ENCODE measurements around the gene CILP.
A peak's percentile ranks its signal among the peaks of the same experiment; 100 is the strongest.

CILP gene

GRCh38 chr15:65223996-65224395 lies 12.7 kb upstream of the CILP start:
- DNase-seq: no peak

- no peak for DNase-seq
Measured at GRCh38 chr15:65222891-65223290, 11.6 kb upstream of the CILP start.

- DNase-seq: no peak
Measured at GRCh38 chr15:65221697-65222096, 10.4 kb upstream of the CILP start.

DNA sequence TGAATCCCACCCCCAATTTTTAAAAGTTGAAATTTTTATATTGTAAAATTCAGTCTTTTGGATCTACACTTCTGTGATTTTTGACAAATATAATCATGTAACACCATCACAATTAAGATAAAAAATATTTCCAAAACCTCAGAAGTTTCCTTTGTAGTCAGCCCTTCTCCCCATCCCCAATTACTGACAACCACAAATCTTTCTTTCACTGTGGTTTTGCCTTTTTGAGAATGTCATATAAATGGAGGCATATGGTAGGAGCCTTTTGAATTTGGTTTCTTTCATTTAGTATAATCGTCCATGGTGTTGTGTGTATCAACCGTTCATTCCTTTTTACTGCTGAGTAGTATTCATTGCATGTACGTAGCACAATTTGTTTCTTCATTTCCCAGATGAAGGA lies 7.9 kb upstream of the CILP start:
- no peak for DNase-seq

- DNase-seq: no peak
Measured at GRCh38 chr15:65217526-65218482, 6.5 kb upstream of the CILP start.

DNA sequence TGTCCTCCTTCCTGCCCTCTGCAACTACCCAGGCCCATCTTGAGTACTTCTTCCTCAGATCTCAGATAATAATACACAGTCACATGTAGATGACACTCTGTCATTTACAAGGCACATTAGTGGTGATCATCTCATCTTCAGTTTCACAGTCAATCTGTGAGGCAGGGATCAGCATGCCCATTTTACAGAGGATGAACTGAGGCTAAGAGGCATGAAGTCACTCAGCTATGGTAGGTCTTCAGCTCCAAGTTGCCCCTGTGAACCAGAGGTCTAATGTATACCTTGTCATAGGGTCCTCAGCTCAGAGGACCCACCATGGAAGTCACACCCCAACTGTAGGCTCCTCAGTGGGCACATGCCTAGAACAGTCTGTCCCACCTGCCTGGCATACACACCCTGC lies 4.2 kb upstream of the CILP start:
- no peak for DNase-seq

DNA sequence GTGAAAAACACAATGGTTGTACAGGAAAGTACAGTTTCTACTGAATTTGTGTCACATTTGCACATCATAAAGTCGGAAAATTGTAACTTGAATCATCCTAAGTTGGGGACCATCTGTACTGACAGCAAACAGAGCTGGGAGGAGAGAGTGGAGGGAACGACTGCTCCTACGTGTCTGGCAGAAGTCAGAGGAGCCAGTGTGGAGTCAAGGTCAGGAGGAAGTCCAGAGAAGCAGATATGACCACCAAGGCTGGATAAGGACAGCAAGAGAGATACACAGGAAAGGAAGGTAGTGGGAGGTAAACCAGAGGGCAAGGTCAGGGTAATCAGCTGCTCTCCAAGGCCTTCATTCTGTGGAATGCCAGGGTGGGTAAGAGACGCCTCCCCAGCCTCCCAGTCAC lies 2.7 kb upstream of the CILP start:
- no peak for DNase-seq

DNA sequence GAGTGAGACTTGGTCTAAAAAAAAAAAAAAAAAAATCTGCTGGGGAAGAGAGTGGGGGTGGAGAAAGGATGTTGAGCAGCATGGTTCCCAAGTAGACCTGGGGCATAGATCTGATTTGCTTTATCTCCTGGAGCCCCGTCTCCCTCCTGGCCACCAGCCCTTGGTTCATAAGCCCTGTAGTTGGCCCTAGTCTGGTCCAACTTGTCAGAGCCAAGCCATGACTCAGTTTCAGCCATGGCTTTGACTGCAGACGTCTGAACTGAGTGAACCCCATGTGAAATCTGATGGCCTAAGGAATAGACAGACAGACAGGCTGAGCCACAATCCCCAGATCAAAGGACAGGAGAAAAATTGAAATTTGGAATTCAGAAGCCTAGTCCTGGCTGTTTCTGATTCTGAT lies 2.0 kb upstream of the CILP start:
- DNase-seq: no peak

DNA sequence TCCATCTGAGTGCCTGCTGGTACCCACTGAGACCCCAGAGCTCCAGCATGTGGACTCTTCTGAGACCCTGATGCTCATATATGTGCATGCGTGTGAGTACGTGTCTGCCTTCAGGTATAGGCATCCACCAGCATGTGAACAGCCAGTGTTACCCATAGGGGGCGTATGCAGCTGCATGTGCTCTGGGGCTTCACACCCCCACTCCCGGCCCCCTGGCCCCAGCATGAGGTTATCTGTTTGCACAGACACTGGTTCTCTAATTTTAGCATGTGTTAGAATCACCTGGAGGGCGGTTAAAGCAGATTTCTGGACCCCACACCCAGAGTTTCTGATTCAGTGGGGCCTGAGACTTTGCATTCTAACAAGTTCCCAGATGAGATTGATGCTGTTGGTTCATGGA lies 824 bp upstream of the CILP start:
- DNase-seq: peak in 1 of 4 experiments; percentile 8

DNA sequence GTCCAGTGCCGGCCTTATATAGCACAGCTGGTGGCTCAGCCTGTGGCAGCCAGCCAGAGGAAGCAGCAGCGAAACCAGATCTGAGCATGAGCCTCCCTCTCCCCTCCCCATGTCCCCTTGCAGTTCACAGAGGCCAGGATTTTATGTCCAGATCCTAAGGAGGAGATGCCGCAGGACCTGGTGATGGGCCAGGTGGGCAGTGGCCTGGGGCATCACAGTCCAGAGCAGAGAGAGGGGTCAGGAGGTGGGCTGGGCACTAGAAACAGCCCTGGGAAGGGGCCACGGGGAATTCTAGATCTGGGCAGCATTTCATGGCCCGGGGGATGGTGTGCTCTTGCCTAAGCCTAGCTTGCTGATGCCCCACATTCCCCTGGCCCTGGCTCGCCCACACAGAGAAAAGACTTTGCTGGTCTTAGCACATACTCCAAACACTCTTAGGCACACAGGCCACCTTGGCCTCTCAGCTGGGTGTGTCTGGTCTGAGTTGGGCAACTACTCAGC lies 259 bp upstream of the CILP start:
- DNase-seq: no peak

DNA sequence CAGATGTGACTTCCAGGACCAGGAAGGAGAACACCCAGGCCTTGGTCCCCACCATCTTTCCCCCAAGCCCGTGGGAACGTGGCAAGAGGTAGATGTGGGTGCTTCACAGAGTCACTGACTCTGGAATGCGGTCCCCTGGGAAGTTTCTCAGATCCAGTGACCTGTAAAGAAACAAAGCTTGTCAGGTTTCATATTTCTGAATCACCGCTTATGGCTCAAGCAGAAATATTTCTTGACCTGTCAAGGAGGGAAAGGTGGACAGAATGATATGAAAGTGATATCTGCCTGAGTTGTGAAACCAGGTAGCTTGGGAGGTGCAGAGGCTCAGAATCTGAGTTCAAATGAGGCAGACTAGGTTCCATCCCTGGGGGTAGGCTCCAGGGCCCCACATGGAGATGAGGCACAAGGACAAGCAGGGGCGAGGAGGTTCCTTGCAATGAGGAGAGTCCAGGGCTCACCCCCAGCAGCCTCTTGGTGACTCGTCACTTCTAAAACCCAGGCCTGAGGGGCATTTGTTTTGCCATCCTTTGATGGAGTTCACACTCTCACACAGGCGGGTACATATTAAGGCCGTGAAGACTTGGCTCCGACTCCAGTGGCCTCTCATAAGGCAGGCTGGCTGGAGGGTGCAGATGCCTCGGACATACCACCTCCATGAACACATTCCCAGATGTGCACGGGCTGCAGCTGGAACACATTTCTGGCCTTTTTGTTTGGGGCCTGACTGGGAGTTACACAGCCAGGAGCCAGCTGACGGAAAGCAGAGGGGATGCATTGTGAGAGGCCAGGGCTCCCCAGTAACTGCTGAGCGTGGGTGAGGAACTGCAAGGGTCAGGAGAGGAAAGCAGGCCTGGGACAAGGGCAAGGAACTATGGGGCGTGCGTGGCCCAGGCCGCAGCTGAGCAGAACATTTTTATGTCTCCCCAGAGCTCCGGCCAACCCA lies 1.3 kb downstream of the CILP start:
- no peak for DNase-seq

DNA sequence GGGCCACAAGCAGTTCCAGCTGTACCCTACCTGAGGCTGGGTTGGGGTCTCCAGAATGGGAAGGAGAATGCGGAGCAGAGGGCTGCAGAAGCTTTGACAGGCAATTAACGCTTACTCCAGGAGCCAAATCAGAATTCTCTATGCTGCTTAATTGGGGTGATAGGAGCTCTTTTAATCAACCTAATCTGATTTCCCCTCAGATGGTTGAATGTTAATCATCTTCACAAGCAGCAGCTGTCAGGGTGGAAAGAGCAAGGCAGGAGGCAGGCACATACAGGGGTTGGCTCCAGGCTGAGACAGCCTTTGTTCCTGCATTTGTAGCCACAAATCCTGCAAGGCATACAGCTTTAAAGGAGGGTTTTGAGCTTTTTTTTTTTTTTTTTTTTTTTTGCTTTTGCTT lies 2.6 kb downstream of the CILP start:
- no peak for DNase-seq

DNA sequence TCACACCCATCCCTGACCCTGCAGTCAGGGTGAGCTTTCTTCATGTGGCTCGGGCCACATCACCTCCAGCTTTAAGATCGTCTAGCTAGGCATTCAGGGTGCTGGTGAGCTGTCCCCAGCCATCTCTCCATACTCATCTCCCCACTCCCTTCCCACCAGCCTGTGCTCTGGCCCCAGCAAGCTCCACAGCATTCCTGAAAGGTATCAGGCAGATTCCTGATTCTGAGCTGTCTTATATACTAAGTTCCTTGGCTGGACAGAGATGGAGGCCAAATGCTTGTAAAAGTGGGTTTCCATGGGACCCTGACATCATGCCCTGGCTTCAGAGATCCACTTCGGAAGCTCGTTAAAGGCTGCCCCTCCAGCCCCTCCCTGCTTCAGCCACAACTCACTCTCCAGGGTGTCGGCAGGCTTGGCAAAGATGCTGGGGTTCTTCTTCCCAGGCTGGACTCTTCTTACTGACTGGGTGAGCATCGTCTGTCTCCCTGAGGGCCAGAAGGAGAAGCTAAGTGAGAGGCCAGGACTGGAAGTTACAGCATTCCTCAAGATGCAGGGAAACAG lies 3.9 kb downstream of the CILP start:
- DNase-seq: no peak

- no peak for DNase-seq
Measured at GRCh38 chr15:65206750-65207149, 4.5 kb downstream of the CILP start.

DNA sequence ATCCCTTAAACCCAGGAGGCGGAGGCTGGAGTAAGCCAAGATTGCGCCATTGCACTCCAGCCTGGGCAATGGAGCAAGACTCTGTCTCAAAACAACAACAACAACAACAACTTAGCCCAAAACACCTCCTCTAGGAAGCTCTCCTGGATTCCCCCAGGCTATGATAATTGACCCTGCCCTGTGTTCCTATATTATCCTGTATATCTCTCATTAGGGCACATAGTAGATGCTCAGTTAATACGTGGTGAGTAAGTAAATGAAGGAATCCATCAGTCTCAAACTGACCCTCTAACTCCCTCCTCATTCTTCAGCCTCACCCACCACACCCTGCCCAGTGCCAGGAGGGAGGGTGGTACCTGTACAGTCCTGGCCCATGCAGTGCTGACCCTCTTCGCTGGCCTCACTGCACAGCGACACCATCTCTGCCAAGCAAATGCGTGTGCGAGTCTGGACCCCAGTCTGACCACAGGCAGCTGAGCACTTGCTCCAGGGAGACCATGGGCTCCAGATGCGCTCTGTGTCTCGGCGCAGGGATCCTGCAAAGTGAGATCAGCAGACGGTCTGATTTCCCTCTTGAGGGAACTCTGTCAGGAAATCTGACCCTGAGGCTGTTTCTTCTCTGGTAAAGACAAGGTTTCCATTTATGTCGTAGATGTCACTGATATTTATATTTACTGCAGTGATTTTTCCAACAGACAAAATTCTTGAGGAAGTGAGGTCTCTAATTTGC lies 6.2 kb downstream of the CILP start:
- no peak for DNase-seq

DNA sequence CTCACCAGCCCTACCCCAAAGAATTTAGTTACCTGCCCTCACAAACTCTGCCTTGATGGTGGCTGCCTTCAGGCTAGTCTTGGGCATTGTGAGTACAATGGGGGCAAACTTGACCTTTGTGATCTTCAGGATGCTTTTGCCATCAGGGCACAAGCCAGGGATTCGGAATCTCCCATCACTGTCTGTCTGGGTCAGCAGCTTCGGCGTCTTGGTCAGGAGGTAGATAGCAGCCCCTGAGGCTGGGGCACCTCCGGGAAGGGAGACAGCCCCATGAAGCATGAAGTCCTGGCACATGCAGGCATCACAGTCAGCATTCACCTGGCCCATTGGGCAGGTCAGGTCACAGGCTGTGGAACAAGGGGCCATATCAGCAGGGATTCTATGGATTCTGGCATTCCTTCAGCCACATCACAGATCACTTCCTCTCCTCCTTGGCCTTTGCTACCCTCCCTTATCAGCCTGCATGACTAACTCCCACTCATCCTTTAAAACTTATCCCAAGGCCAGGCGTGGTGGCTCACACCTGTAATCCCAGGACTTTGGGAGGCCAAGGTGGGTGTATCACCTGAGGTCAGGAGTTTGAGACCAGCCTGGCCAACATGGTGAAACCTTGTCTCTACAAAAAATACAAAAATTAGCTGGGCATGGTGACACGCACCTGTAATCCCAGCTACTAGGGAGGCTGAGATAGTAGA lies 6.9 kb downstream of the CILP start:
- DNase-seq: no peak

DNA sequence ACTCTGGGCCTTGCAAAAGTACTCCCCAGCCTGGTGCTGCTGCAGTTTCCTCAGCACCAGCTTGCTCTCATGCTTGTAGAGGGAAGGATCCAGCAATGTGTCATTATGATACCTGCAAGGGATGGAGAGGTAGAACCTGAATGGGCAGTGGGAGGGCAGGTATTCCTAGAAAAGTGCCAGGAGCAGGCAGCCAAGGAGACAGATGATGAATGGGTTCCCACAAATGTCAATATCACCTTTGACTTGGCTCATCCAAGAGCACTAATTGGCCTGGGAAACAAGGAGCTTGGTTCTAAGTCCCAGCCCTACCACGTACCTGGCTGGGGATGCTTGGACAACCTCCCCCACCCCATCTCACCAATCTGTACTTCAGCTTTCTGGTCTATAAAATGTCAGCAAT lies 9.4 kb downstream of the CILP start:
- DNase-seq: no peak

GRCh38 chr15:65198571-65198970 lies 12.7 kb downstream of the CILP start:
- DNase-seq: no peak

DNA sequence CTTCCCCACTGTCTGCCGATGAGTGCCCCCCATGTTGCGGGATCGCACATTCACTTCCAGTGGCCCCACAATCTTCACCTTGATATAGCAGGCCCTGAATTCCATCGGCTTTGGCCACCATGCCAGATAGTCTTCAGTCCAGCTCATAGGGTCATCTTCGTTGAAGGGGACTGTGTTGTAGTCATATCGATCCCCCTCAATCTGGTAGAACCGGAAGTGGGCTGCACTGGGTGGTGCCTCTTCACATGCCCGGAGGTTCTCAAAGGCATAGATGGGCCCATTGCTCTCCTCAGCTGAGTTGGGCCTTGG lies 14.0 kb downstream of the CILP start:
- DNase-seq: no peak

DNA sequence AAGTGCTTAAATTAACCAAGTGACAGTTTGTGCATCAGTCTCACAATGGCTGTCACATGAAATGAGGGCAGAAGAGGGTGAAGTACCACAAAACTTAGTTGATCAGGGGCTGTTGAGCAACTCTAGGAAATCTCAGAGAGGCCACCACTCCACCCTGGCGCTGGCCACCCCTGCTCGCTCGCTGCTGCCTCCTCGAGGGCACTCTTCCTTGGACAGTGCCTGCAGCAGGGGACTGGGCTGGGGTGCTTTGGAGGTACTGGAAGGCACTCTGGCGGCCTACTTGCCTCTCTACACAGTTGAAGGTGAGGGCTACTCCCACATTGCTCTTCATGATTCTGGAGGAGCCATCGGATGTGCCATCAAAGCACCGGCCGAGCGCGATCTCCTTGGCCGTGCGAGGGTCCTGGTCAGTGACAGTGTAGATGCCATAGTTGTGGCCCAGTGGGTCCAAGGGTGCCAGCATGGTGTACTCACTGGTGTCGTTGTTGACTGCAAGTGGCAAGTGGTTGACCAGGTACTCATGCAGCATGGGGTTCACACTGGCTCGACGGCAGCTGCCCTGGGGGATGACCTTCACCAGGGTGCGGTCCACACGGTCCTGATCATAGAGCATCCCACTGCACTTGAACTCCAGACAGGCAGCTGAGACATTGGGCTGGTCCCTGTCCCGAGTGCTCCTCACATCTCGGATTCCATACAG lies 14.5 kb downstream of the CILP start:
- DNase-seq: no peak

- DNase-seq: no peak
Measured at GRCh38 chr15:65195548-65195923, 15.7 kb downstream of the CILP start.

Measured in activated CD4-positive, CD25-positive, alpha-beta regulatory T cell (primary cell).